ENCODE results near the gene ADGRB3. TPM values are rescaled to one million over a fixed set of nuclear protein-coding genes. Genes with fewer than 3 reads are reported as not detected.
"Not testable (repeated sequence)": the region's sequence is repeated elsewhere in the genome, so short reads cannot be mapped to it uniquely, and the experiment has no call there.

The ADGRB3 gene
- total RNA-seq, 1 donor from 2014 or later, result 1.8 TPM

GRCh38 chr6:68975064-68975463 is 340.0 kb downstream of the ADGRB3 start:
- Mint-ChIP-seq H3K27me3 (no peaks in the 10 kb centered on the region), H3K4me1 (ENCODE audit: low read depth) (peaks cover 4% of the 10 kb centered on the region), H3K36me3 (ENCODE audit: insufficient read depth) (no peaks in the 10 kb centered on the region), H3K27ac (no peak overlapping the region), H3K4me3 (ENCODE audit: low read depth) (no peak overlapping the region), H3K9me3 (ENCODE audit: low read depth) (no peaks in the 10 kb centered on the region)
- DNase-seq (ENCODE audit: low spot score, unreplicated experiment), result no peak
- TF ChIP-seq CTCF (IDR thresholded peaks at IDR 0.05; ENCODE audit: unreplicated experiment), result no peak

- H3K27me3 Mint-ChIP-seq, result no peaks in the 10 kb centered on the region
- H3K4me3 Mint-ChIP-seq (ENCODE audit: low read depth), result no peak overlapping the region
- no peak overlapping the region for H3K27ac Mint-ChIP-seq
- no peaks in the 10 kb centered on the region for H3K9me3 Mint-ChIP-seq (ENCODE audit: low read depth)
- DNase-seq (ENCODE audit: low spot score, unreplicated experiment), result no peak
- no peaks in the 10 kb centered on the region for H3K36me3 Mint-ChIP-seq (ENCODE audit: insufficient read depth)
- no peak for TF ChIP-seq CTCF (IDR thresholded peaks at IDR 0.05; ENCODE audit: unreplicated experiment)
- H3K4me1 Mint-ChIP-seq (ENCODE audit: low read depth), result peaks cover 4% of the 10 kb centered on the region
Observed at GRCh38 chr6:68975816-68976215, 340.7 kb downstream of the ADGRB3 start.

- no peaks in the 10 kb centered on the region for H3K36me3 Mint-ChIP-seq (ENCODE audit: insufficient read depth)
- H3K4me3 Mint-ChIP-seq (ENCODE audit: low read depth), result no peak overlapping the region
- TF ChIP-seq CTCF (IDR thresholded peaks at IDR 0.05; ENCODE audit: unreplicated experiment), result peak; percentile 54
- peaks cover 4% of the 10 kb centered on the region for H3K4me1 Mint-ChIP-seq (ENCODE audit: low read depth)
- no peak overlapping the region for H3K27ac Mint-ChIP-seq
- no peaks in the 10 kb centered on the region for H3K9me3 Mint-ChIP-seq (ENCODE audit: low read depth)
- H3K27me3 Mint-ChIP-seq, result no peaks in the 10 kb centered on the region
- no peak for DNase-seq (ENCODE audit: low spot score, unreplicated experiment)
Observed at GRCh38 chr6:68976260-68976659, 341.2 kb downstream of the ADGRB3 start.

- Mint-ChIP-seq H3K27me3 (no peaks in the 10 kb centered on the region), H3K36me3 (ENCODE audit: insufficient read depth) (no peaks in the 10 kb centered on the region), H3K4me3 (ENCODE audit: low read depth) (no peak overlapping the region), H3K27ac (no peak overlapping the region), H3K9me3 (ENCODE audit: low read depth) (no peaks in the 10 kb centered on the region), H3K4me1 (ENCODE audit: low read depth) (peaks cover 4% of the 10 kb centered on the region)
- TF ChIP-seq CTCF (IDR thresholded peaks at IDR 0.05; ENCODE audit: unreplicated experiment), result no peak
- no peak for DNase-seq (ENCODE audit: low spot score, unreplicated experiment)
Observed at GRCh38 chr6:68978411-68978810, 343.3 kb downstream of the ADGRB3 start.

- not testable (repeated sequence) for H3K27ac Mint-ChIP-seq; H3K9me3 Mint-ChIP-seq (ENCODE audit: low read depth); H3K27me3 Mint-ChIP-seq; H3K36me3 Mint-ChIP-seq (ENCODE audit: insufficient read depth); H3K4me1 Mint-ChIP-seq (ENCODE audit: low read depth); H3K4me3 Mint-ChIP-seq (ENCODE audit: low read depth); DNase-seq (ENCODE audit: low spot score, unreplicated experiment)
Observed at GRCh38 chr6:68981668-68982067, 346.6 kb downstream of the ADGRB3 start.

GRCh38 chr6:68988698-68989097 is 353.6 kb downstream of the ADGRB3 start:
- Mint-ChIP-seq H3K9me3 (ENCODE audit: low read depth) (no peaks in the 10 kb centered on the region), H3K4me1 (ENCODE audit: low read depth) (no peaks in the 10 kb centered on the region), H3K4me3 (ENCODE audit: low read depth) (no peak overlapping the region), H3K27me3 (no peaks in the 10 kb centered on the region), H3K36me3 (ENCODE audit: insufficient read depth) (no peaks in the 10 kb centered on the region), H3K27ac (no peak overlapping the region)
- DNase-seq (ENCODE audit: low spot score, unreplicated experiment), result no peak
- TF ChIP-seq CTCF (IDR thresholded peaks at IDR 0.05; ENCODE audit: unreplicated experiment), result no peak
